ENCODE results near the gene ATG101. TPM values are rescaled to one million over a fixed set of nuclear protein-coding genes. Genes with fewer than 3 reads are reported as not detected.
A peak's percentile ranks its signal among the peaks of the same experiment; 100 is the strongest.

The ATG101 gene
- polyA plus RNA-seq, 1 donor from 2014 or later, result 53.9 TPM

GRCh38 chr12:52037248-52037861, 32.4 kb upstream of the ATG101 start:
- no peaks in the 10 kb centered on the region for H3K36me3 ChIP-seq (ENCODE audit: insufficient read depth, low read length)
- peak overlapping the region; percentile 86 for H3K4me3 ChIP-seq (ENCODE audit: low read length)
- peak overlapping the region; percentile 59 for H3K4me2 ChIP-seq (ENCODE audit: low read length)
- peak overlapping the region; percentile 37 for H3K27ac ChIP-seq (ENCODE audit: low read length)
- peak overlapping the region; percentile 90 for H3K9ac ChIP-seq (ENCODE audit: low read length)
- H3F3A ChIP-seq (ENCODE audit: insufficient read depth, low read length, poor library complexity, severe bottlenecking), result no peaks in the 10 kb centered on the region
- H3K79me2 ChIP-seq (replicated peaks; ENCODE audit: insufficient read depth, low read length), result no peaks in the 10 kb centered on the region
- no peaks in the 10 kb centered on the region for H3K9me2 ChIP-seq (ENCODE audit: insufficient read depth, low read length)
- TF ChIP-seq TAF1 (IDR thresholded peaks at IDR 0.05; ENCODE audit: low read depth) (no peak), MXI1 (conservative IDR thresholded peaks at IDR 0.05; ENCODE audit: poor library complexity, severe bottlenecking) (peak; percentile 31), RAD21 (conservative IDR thresholded peaks at IDR 0.05) (no peak), REST (IDR thresholded peaks at IDR 0.05; ENCODE audit: borderline replicate concordance) (peak; percentile 71), CTCF (IDR thresholded peaks at IDR 0.05; ENCODE audit: poor library complexity, severe bottlenecking) (peak; percentile 32), EP300 (conservative IDR thresholded peaks at IDR 0.05; ENCODE audit: poor library complexity, severe bottlenecking) (no peak), SMC3 (conservative IDR thresholded peaks at IDR 0.05; ENCODE audit: poor library complexity) (no peak), EZH2 (IDR thresholded peaks at IDR 0.05; ENCODE audit: borderline replicate concordance, insufficient read depth, low read length, poor library complexity, severe bottlenecking) (no peak), POLR2AphosphoS5 (IDR thresholded peaks at IDR 0.05) (peak; percentile 42)
- H2AFZ ChIP-seq (ENCODE audit: low read depth, low read length), result peak overlapping the region; percentile 40
- H4K20me1 ChIP-seq (ENCODE audit: insufficient read depth), result no peaks in the 10 kb centered on the region
- H3K27me3 ChIP-seq (ENCODE audit: insufficient read depth, low read depth, low read length), result no peaks in the 10 kb centered on the region
- no peaks in the 10 kb centered on the region for H3K9me3 ChIP-seq (ENCODE audit: low read length)

- no peaks in the 10 kb centered on the region for H3K36me3 ChIP-seq (ENCODE audit: insufficient read depth, low read length)
- H3K79me2 ChIP-seq (replicated peaks; ENCODE audit: insufficient read depth, low read length), result no peaks in the 10 kb centered on the region
- no peak overlapping the region for H3K4me2 ChIP-seq (ENCODE audit: low read length)
- H4K20me1 ChIP-seq (ENCODE audit: insufficient read depth), result no peaks in the 10 kb centered on the region
- TF ChIP-seq POLR2AphosphoS5 (IDR thresholded peaks at IDR 0.05) (no peak), CTCF (IDR thresholded peaks at IDR 0.05; ENCODE audit: poor library complexity, severe bottlenecking) (no peak), EP300 (conservative IDR thresholded peaks at IDR 0.05; ENCODE audit: poor library complexity, severe bottlenecking) (no peak), TAF1 (IDR thresholded peaks at IDR 0.05; ENCODE audit: low read depth) (no peak), RAD21 (conservative IDR thresholded peaks at IDR 0.05) (no peak), SMC3 (conservative IDR thresholded peaks at IDR 0.05; ENCODE audit: poor library complexity) (no peak), EZH2 (IDR thresholded peaks at IDR 0.05; ENCODE audit: borderline replicate concordance, insufficient read depth, low read length, poor library complexity, severe bottlenecking) (no peak), REST (IDR thresholded peaks at IDR 0.05; ENCODE audit: borderline replicate concordance) (no peak), MXI1 (conservative IDR thresholded peaks at IDR 0.05; ENCODE audit: poor library complexity, severe bottlenecking) (no peak)
- no peaks in the 10 kb centered on the region for H3K9me3 ChIP-seq (ENCODE audit: low read length)
- peak overlapping the region; percentile 86 for H3K4me3 ChIP-seq (ENCODE audit: low read length)
- H3F3A ChIP-seq (ENCODE audit: insufficient read depth, low read length, poor library complexity, severe bottlenecking), result no peaks in the 10 kb centered on the region
- H3K27me3 ChIP-seq (ENCODE audit: insufficient read depth, low read depth, low read length), result no peaks in the 10 kb centered on the region
- H3K27ac ChIP-seq (ENCODE audit: low read length), result no peak overlapping the region
- H2AFZ ChIP-seq (ENCODE audit: low read depth, low read length), result no peak overlapping the region
- peak overlapping the region; percentile 90 for H3K9ac ChIP-seq (ENCODE audit: low read length)
- no peaks in the 10 kb centered on the region for H3K9me2 ChIP-seq (ENCODE audit: insufficient read depth, low read length)
Observed at GRCh38 chr12:52038447-52038846, 31.3 kb upstream of the ATG101 start.

Data from neural cell (in vitro differentiated cells).